DOHH2 (cell line): ENCODE results near the gene MAPK12.

Experiments used
- H3F3A ChIP-seq: fragments of 200-600 bp; sonication (generic), shearing (Covaris generic); 2 replicates; pipeline ENCODE4 v1.6.0; 2016; ENCODE audit warnings: antibody characterized with exemption, mild to moderate bottlenecking; ENCODE audit not compliant: control insufficient read depth, insufficient read depth
- H3K27ac ChIP-seq: fragments of 200-600 bp; sonication (generic); 2 replicates; pipeline ENCODE4 v1.5.1; 2014; ENCODE audit warnings: low read depth, mild to moderate bottlenecking, low read length, moderate library complexity
- H3K27me3 ChIP-seq: fragments of 200-600 bp; sonication (generic); 2 replicates; pipeline ENCODE4 v1.6.1; 2014; ENCODE audit warnings: mild to moderate bottlenecking, low read length, mixed read lengths; ENCODE audit not compliant: control insufficient read depth
- H3K36me3 ChIP-seq: fragments of 200-600 bp; sonication (generic); 2 replicates; pipeline ENCODE4 v1.6.1; 2014; ENCODE audit warnings: mild to moderate bottlenecking, low read length, moderate library complexity, mixed read lengths; ENCODE audit not compliant: control insufficient read depth
- H3K4me1 ChIP-seq: fragments of 200-600 bp; sonication (generic); 2 replicates; pipeline ENCODE4 v1.6.1; 2014; ENCODE audit warnings: mild to moderate bottlenecking, low read length, mixed read lengths; ENCODE audit not compliant: control insufficient read depth
- H3K4me2 ChIP-seq: fragments of 200-600 bp; sonication (generic); 2 replicates; pipeline ENCODE4 v1.6.0; 2014; ENCODE audit warnings: mild to moderate bottlenecking, low read length, moderate library complexity
- H3K4me3 ChIP-seq: fragments of 200-600 bp; sonication (generic); 2 replicates; pipeline ENCODE4 v1.5.1; 2014; ENCODE audit warnings: mild to moderate bottlenecking, low read length, mixed read lengths
- H3K79me2 ChIP-seq: fragments of 200-600 bp; sonication (generic); 2 replicates; pipeline ENCODE4 v1.6.1; 2014; ENCODE audit warnings: mild to moderate bottlenecking, low read length, mixed read lengths; ENCODE audit not compliant: control insufficient read depth
- H3K9me2 ChIP-seq: fragments of 200-600 bp; sonication (generic); replicated peaks from 2 replicates; pipeline ENCODE4 v1.6.1; 2014; ENCODE audit warnings: mild to moderate bottlenecking, low read length, mixed read lengths; ENCODE audit not compliant: control insufficient read depth
- H3K9me3 ChIP-seq: fragments of 200-600 bp; sonication (generic); 2 replicates; pipeline ENCODE4 v1.6.1; 2014; ENCODE audit warnings: antibody characterized with exemption, low read length, mixed read lengths; ENCODE audit not compliant: control insufficient read depth, insufficient read depth
- H4K20me1 ChIP-seq: fragments of 200-600 bp; sonication (generic); 2 replicates; pipeline ENCODE4 v1.6.0; 2014; ENCODE audit warnings: low read depth, mild to moderate bottlenecking, antibody characterized with exemption, low read length, moderate library complexity; ENCODE audit not compliant: control insufficient read depth, insufficient read depth
- CTCF ChIP-seq: fragments of 200-600 bp; sonication (generic); IDR thresholded peaks from one replicate; pipeline ENCODE4 v1.5.1; 2014; ENCODE audit warnings: antibody characterized with exemption, mild to moderate bottlenecking, low read depth, low read length; ENCODE audit not compliant: poor library complexity, severe bottlenecking
- EZH2phosphoT487 ChIP-seq: fragments of 200-600 bp; sonication (generic); IDR thresholded peaks from 2 replicates; pipeline ENCODE4 v1.6.1; 2017; ENCODE audit warnings: borderline replicate concordance, mild to moderate bottlenecking, antibody characterized with exemption, low read length, moderate library complexity, mixed read lengths

MAPK12 gene

GRCh38 chr22:50210378-50211139, 50.9 kb downstream of the MAPK12 start:
- Histone ChIP-seq H3K36me3 (peaks cover 89% of the 10 kb centered on the region), H4K20me1 (peaks cover 17% of the 10 kb centered on the region; the same call in 1 of the 2 replicates), H3K9me3 (no peaks in the 10 kb centered on the region)

GRCh38 chr22:50209893-50210292, 51.6 kb downstream of the MAPK12 start:
- peaks cover 30% of the 10 kb centered on the region for H3K4me1 ChIP-seq
- H3K79me2 ChIP-seq, result peaks cover 86% of the 10 kb centered on the region
- peaks cover 5% of the 10 kb centered on the region for H3F3A ChIP-seq
- H3K9me3 ChIP-seq, result no peaks in the 10 kb centered on the region
- peaks cover 90% of the 10 kb centered on the region for H3K36me3 ChIP-seq
- H3K27me3 ChIP-seq, result no peaks in the 10 kb centered on the region
- H3K9me2 ChIP-seq, result no peaks in the 10 kb centered on the region
- H3K4me2 ChIP-seq, result no peak overlapping the region
- H4K20me1 ChIP-seq, result peaks cover 17% of the 10 kb centered on the region; the same call in 1 of the 2 replicates
- TF ChIP-seq CTCF (peak; percentile 94), EZH2phosphoT487 (no peak)
- H3K27ac ChIP-seq, result no peak overlapping the region
- H3K4me3 ChIP-seq, result no peak overlapping the region

More at GRCh38 chr22:50210378-50211139, 50.9 kb downstream of the MAPK12 start:
- Histone ChIP-seq H3F3A (peaks cover 4% of the 10 kb centered on the region; the same call in 1 of the 2 replicates), H3K4me2 (no peak overlapping the region), H3K27ac (no peak overlapping the region), H3K27me3 (no peaks in the 10 kb centered on the region), H3K9me2 (no peaks in the 10 kb centered on the region), H3K4me1 (peaks cover 30% of the 10 kb centered on the region), H3K79me2 (peaks cover 83% of the 10 kb centered on the region), H3K4me3 (no peak overlapping the region)
- TF ChIP-seq EZH2phosphoT487, result no peak
- no peak for TF ChIP-seq CTCF

- H3K36me3 ChIP-seq, result peaks cover 92% of the 10 kb centered on the region
- peaks cover 8% of the 10 kb centered on the region for H3F3A ChIP-seq
- peaks cover 20% of the 10 kb centered on the region; the same call in 1 of the 2 replicates for H4K20me1 ChIP-seq
- H3K4me3 ChIP-seq, result no peak overlapping the region
- no peak overlapping the region for H3K27ac ChIP-seq
- no peaks in the 10 kb centered on the region for H3K9me3 ChIP-seq
- H3K4me2 ChIP-seq, result no peak overlapping the region
- H3K4me1 ChIP-seq, result peaks cover 33% of the 10 kb centered on the region
- no peak for TF ChIP-seq EZH2phosphoT487
- TF ChIP-seq CTCF, result no peak
- no peaks in the 10 kb centered on the region for H3K27me3 ChIP-seq
- peaks cover 87% of the 10 kb centered on the region for H3K79me2 ChIP-seq
- no peaks in the 10 kb centered on the region for H3K9me2 ChIP-seq
Measured at GRCh38 chr22:50208939-50209892, 52.3 kb downstream of the MAPK12 start.
